ENCODE data around the gene NT5DC3. TPM values are rescaled to one million over a fixed set of nuclear protein-coding genes. Genes with fewer than 3 reads are reported as not detected.

The NT5DC3 gene
- total and polyA plus RNA-seq, 9 of the 15 experiments (the other 6 are each of a cell fraction or from before 2014, with no cell fraction given), result 6.3 to 33.5 (median 24.5) TPM

- TF ChIP-seq, protein P1, sequence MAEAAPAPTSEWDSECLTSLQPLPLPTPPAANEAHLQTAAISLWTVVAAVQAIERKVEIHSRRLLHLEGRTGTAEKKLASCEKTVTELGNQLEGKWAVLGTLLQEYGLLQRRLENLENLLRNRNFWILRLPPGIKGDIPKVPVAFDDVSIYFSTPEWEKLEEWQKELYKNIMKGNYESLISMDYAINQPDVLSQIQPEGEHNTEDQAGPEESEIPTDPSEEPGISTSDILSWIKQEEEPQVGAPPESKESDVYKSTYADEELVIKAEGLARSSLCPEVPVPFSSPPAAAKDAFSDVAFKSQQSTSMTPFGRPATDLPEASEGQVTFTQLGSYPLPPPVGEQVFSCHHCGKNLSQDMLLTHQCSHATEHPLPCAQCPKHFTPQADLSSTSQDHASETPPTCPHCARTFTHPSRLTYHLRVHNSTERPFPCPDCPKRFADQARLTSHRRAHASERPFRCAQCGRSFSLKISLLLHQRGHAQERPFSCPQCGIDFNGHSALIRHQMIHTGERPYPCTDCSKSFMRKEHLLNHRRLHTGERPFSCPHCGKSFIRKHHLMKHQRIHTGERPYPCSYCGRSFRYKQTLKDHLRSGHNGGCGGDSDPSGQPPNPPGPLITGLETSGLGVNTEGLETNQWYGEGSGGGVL (CRISPR knock-in tag; IDR thresholded peaks at IDR 0.05), result no peak
- TF ChIP-seq RBM14 (IDR thresholded peaks at IDR 0.05; ENCODE audit: borderline replicate concordance, insufficient read depth, low read depth, low read length) (no peak), ZNF589 (CRISPR knock-in tag; IDR thresholded peaks at IDR 0.05; ENCODE audit: low read depth) (no peak), ZBTB5 (IDR thresholded peaks at IDR 0.05) (no peak), NR2C2 (CRISPR knock-in tag; IDR thresholded peaks at IDR 0.05) (no peak), NR2C2 (tag; IDR thresholded peaks at IDR 0.05) (peak; percentile 79), GABPB2 (CRISPR knock-in tag; conservative IDR thresholded peaks at IDR 0.05) (no peak), BDP1 (IDR thresholded peaks at IDR 0.05; ENCODE audit: insufficient read depth, insufficient read length) (no peak), FOSL1 (tag; conservative IDR thresholded peaks at IDR 0.05) (0 out of 2 replicates have a peak, but pooled peaks have one; percentile 50), NFIX (CRISPR knock-in tag; IDR thresholded peaks at IDR 0.05; ENCODE audit: low read depth) (peak; percentile 71), MXD1 (CRISPR knock-in tag; IDR thresholded peaks at IDR 0.05; ENCODE audit: borderline replicate concordance, poor library complexity, severe bottlenecking) (no peak)
- TF ChIP-seq, protein P2, sequence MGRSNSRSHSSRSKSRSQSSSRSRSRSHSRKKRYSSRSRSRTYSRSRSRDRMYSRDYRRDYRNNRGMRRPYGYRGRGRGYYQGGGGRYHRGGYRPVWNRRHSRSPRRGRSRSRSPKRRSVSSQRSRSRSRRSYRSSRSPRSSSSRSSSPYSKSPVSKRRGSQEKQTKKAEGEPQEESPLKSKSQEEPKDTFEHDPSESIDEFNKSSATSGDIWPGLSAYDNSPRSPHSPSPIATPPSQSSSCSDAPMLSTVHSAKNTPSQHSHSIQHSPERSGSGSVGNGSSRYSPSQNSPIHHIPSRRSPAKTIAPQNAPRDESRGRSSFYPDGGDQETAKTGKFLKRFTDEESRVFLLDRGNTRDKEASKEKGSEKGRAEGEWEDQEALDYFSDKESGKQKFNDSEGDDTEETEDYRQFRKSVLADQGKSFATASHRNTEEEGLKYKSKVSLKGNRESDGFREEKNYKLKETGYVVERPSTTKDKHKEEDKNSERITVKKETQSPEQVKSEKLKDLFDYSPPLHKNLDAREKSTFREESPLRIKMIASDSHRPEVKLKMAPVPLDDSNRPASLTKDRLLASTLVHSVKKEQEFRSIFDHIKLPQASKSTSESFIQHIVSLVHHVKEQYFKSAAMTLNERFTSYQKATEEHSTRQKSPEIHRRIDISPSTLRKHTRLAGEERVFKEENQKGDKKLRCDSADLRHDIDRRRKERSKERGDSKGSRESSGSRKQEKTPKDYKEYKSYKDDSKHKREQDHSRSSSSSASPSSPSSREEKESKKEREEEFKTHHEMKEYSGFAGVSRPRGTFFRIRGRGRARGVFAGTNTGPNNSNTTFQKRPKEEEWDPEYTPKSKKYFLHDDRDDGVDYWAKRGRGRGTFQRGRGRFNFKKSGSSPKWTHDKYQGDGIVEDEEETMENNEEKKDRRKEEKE (IDR thresholded peaks at IDR 0.05; ENCODE audit: borderline replicate concordance in 1 of 2, control insufficient read depth in 1 of 2, low read depth in 2 of 2, low read length in 1 of 2), result no peak
- TF ChIP-seq, protein P3, sequence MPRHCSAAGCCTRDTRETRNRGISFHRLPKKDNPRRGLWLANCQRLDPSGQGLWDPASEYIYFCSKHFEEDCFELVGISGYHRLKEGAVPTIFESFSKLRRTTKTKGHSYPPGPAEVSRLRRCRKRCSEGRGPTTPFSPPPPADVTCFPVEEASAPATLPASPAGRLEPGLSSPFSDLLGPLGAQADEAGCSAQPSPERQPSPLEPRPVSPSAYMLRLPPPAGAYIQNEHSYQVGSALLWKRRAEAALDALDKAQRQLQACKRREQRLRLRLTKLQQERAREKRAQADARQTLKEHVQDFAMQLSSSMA (CRISPR knock-in tag; IDR thresholded peaks at IDR 0.05), result no peak
- TF ChIP-seq, protein P4, sequence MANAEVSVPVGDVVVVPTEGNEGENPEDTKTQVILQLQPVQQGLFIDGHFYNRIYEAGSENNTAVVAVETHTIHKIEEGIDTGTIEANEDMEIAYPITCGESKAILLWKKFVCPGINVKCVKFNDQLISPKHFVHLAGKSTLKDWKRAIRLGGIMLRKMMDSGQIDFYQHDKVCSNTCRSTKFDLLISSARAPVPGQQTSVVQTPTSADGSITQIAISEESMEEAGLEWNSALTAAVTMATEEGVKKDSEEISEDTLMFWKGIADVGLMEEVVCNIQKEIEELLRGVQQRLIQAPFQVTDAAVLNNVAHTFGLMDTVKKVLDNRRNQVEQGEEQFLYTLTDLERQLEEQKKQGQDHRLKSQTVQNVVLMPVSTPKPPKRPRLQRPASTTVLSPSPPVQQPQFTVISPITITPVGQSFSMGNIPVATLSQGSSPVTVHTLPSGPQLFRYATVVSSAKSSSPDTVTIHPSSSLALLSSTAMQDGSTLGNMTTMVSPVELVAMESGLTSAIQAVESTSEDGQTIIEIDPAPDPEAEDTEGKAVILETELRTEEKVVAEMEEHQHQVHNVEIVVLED (CRISPR knock-in tag; IDR thresholded peaks at IDR 0.05), result no peak
These were observed 903 bp upstream of the NT5DC3 start (continued) for GRCh38 chr12:103841690-103842584.
